ENCODE measurements around the gene RNPS1. TPM values are rescaled to one million over a fixed set of nuclear protein-coding genes. Genes with fewer than 3 reads are reported as not detected.

The RNPS1 gene
- total and polyA plus RNA-seq, 2 donors (not counting 1 experiment from before 2014, with no cell fraction given) = 209 to 265 TPM

GRCh38 chr16:2288726-2289125, 20.8 kb upstream of the RNPS1 start:
- H3K9me3 Mint-ChIP-seq (ENCODE audit: insufficient read depth) = no peaks in the 10 kb centered on the region
- no peak for ATAC-seq (ENCODE audit: low read depth)

GRCh38 chr16:2287916-2288547, 20.1 kb upstream of the RNPS1 start:
- ChIA-PET CTCF (no interaction called here), POLR2A (no interaction called here)
- H3K4me1 Mint-ChIP-seq = no peaks in the 10 kb centered on the region

More at GRCh38 chr16:2288726-2289125, 20.8 kb upstream of the RNPS1 start:
- TF ChIP-seq CTCF (IDR thresholded peaks at IDR 0.05) (no peak), EZH2 (IDR thresholded peaks at IDR 0.05; ENCODE audit: borderline replicate concordance, insufficient read depth, low read depth, low read length, poor library complexity, severe bottlenecking) (no peak)
- H3K4me3 ChIP-seq (ENCODE audit: control extremely low read depth in 1 of 5, extremely low read depth in 1 of 5, insufficient read depth in 1 of 5, low read depth in 2 of 5, low read length in 4 of 5) = no peak overlapping the region
- no peak for DNase-seq
- no peaks in the 10 kb centered on the region for H3K27me3 ChIP-seq (replicated peaks in 1 of 4; ENCODE audit: control extremely low read depth in 1 of 4, control insufficient read depth in 3 of 4, insufficient read depth in 4 of 4, low read length in 3 of 4)
- no peak overlapping the region for H3K27ac ChIP-seq (ENCODE audit: low read length in 2 of 2)
- CTCF ChIA-PET = no interaction called here
- no peak overlapping the region for H3K27ac Mint-ChIP-seq
- H3K4me1 Mint-ChIP-seq = no peaks in the 10 kb centered on the region
- H3K9ac ChIP-seq (ENCODE audit: low read length) = no peak overlapping the region
- H3K9me3 ChIP-seq (ENCODE audit: control extremely low read depth in 1 of 3, control insufficient read depth in 2 of 3, insufficient read depth in 1 of 3, low read length in 2 of 3) = no peaks in the 10 kb centered on the region
- H3K4me1 ChIP-seq (ENCODE audit: control insufficient read depth in 2 of 2, insufficient read depth in 2 of 2, low read length in 2 of 2) = no peaks in the 10 kb centered on the region
- 36% methylated on average over 8 of the region's 8 CpGs for WGBS (ENCODE audit: insufficient coverage)
- no peak overlapping the region for H2AFZ ChIP-seq (ENCODE audit: insufficient read depth, low read depth, low read length, poor library complexity, severe bottlenecking)
- no peaks in the 10 kb centered on the region for H3K36me3 ChIP-seq (replicated peaks in 1 of 2; ENCODE audit: control extremely low read depth in 1 of 2, control insufficient read depth in 1 of 2, extremely low read depth in 1 of 2, insufficient read depth in 2 of 2, low read length in 1 of 2)
- H3K79me2 ChIP-seq (ENCODE audit: control insufficient read depth, insufficient read depth, low read length) = no peaks in the 10 kb centered on the region
- POLR2A ChIA-PET = no interaction called here
- H4K20me1 ChIP-seq (ENCODE audit: control insufficient read depth, insufficient read depth, low read length, poor library complexity, severe bottlenecking) = no peaks in the 10 kb centered on the region
- no peaks in the 10 kb centered on the region for H3K27me3 Mint-ChIP-seq
- intact Hi-C loops (cut with micrococcal nuclease) = no loop called here
- no peak overlapping the region for H3K4me3 Mint-ChIP-seq
- H3K4me2 ChIP-seq (replicated peaks; ENCODE audit: low read depth, low read length, poor library complexity, severe bottlenecking) = no peak overlapping the region

More at GRCh38 chr16:2287916-2288547, 20.1 kb upstream of the RNPS1 start:
- Histone ChIP-seq H4K20me1 (ENCODE audit: control insufficient read depth, insufficient read depth, low read length, poor library complexity, severe bottlenecking) (no peaks in the 10 kb centered on the region), H2AFZ (ENCODE audit: insufficient read depth, low read depth, low read length, poor library complexity, severe bottlenecking) (no peak overlapping the region), H3K4me1 (ENCODE audit: control insufficient read depth in 2 of 2, insufficient read depth in 2 of 2, low read length in 2 of 2) (no peaks in the 10 kb centered on the region), H3K27ac (ENCODE audit: low read length in 2 of 2) (no peak overlapping the region), H3K79me2 (ENCODE audit: control insufficient read depth, insufficient read depth, low read length) (no peaks in the 10 kb centered on the region), H3K4me2 (replicated peaks; ENCODE audit: low read depth, low read length, poor library complexity, severe bottlenecking) (no peak overlapping the region), H3K27me3 (replicated peaks in 1 of 4; ENCODE audit: control extremely low read depth in 1 of 4, control insufficient read depth in 3 of 4, insufficient read depth in 4 of 4, low read length in 3 of 4) (no peaks in the 10 kb centered on the region), H3K9ac (ENCODE audit: low read length) (no peak overlapping the region), H3K4me3 (ENCODE audit: control extremely low read depth in 1 of 5, extremely low read depth in 1 of 5, insufficient read depth in 1 of 5, low read depth in 2 of 5, low read length in 4 of 5) (no peak overlapping the region), H3K36me3 (replicated peaks in 1 of 2; ENCODE audit: control extremely low read depth in 1 of 2, control insufficient read depth in 1 of 2, extremely low read depth in 1 of 2, insufficient read depth in 2 of 2, low read length in 1 of 2) (no peaks in the 10 kb centered on the region), H3K9me3 (ENCODE audit: control extremely low read depth in 1 of 3, control insufficient read depth in 2 of 3, insufficient read depth in 1 of 3, low read length in 2 of 3) (no peaks in the 10 kb centered on the region)
- Mint-ChIP-seq H3K27ac (no peak overlapping the region), H3K4me3 (no peak overlapping the region), H3K9me3 (ENCODE audit: insufficient read depth) (no peaks in the 10 kb centered on the region), H3K27me3 (no peaks in the 10 kb centered on the region)
- intact Hi-C loops (cut with micrococcal nuclease) = no loop called here
- TF ChIP-seq EZH2 (IDR thresholded peaks at IDR 0.05; ENCODE audit: borderline replicate concordance, insufficient read depth, low read depth, low read length, poor library complexity, severe bottlenecking) (no peak), CTCF (IDR thresholded peaks at IDR 0.05) (no peak)
- DNase-seq (no peak), ATAC-seq (ENCODE audit: low read depth) (no peak)
- WGBS (ENCODE audit: insufficient coverage) = 92% methylated on average over 35 of the region's 35 CpGs

Measured in B cell (primary cell).